ENCODE measurements around the gene NSMCE3. TPM values are rescaled to one million over a fixed set of nuclear protein-coding genes. Genes with fewer than 3 reads are reported as not detected.

Gene NSMCE3
- total RNA-seq, 1 donor from 2014 or later: 9.2 TPM

DNA sequence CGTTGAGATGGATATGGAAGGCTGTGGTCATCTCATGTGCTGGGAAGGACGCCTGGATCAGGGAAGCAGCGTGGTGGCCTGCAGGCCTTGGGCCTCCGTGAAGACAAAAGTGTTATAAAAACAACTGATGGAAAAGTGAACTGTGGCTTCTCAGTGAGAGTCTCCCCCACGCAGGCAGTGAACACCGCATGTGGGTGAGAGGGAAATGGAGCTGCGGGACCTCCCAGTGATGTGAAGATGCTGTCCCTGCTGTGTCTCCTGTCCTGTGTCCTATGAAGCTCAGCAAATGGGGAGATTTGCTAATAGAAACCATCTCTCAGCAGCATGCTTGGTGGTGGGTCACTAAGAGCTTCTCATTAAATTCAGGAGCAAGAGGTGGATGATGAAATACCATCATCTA lies 25.1 kb downstream of the NSMCE3 start:
- H3K27me3 Mint-ChIP-seq (ENCODE audit: low read depth): no peaks in the 10 kb centered on the region
- TF ChIP-seq, protein P1, sequence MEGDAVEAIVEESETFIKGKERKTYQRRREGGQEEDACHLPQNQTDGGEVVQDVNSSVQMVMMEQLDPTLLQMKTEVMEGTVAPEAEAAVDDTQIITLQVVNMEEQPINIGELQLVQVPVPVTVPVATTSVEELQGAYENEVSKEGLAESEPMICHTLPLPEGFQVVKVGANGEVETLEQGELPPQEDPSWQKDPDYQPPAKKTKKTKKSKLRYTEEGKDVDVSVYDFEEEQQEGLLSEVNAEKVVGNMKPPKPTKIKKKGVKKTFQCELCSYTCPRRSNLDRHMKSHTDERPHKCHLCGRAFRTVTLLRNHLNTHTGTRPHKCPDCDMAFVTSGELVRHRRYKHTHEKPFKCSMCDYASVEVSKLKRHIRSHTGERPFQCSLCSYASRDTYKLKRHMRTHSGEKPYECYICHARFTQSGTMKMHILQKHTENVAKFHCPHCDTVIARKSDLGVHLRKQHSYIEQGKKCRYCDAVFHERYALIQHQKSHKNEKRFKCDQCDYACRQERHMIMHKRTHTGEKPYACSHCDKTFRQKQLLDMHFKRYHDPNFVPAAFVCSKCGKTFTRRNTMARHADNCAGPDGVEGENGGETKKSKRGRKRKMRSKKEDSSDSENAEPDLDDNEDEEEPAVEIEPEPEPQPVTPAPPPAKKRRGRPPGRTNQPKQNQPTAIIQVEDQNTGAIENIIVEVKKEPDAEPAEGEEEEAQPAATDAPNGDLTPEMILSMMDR (IDR thresholded peaks at IDR 0.05): no peak
- H3K4me1 Mint-ChIP-seq (ENCODE audit: low read depth): no peaks in the 10 kb centered on the region
- peaks cover under 1% of the 10 kb centered on the region for H3K36me3 Mint-ChIP-seq (ENCODE audit: low read depth)
- DNase-seq (ENCODE audit: low spot score): no peak
- H3K27ac Mint-ChIP-seq (ENCODE audit: unreplicated experiment): no peak overlapping the region
- H3K4me3 Mint-ChIP-seq (ENCODE audit: unreplicated experiment): no peak overlapping the region
- H3K9me3 Mint-ChIP-seq (ENCODE audit: low read depth): peaks cover under 1% of the 10 kb centered on the region

DNA sequence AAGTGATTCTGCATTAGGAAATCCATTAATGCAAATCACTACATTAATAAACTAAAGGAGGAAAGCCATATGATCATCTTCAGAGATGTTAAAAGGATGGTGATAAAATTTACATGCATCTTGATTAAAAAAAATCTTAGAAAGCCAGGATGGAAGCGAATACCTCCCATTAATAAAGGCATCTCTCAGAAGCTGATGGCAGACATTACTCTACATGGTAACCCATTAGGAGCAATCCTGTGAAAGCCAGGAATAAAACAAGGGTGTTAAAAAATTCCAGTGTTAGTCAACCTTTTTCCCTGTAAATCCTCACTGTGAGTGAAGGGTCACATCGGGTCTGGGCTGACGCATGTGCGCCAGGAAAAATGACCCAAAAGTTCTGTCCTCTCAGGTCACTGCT lies 25.5 kb downstream of the NSMCE3 start:
- Mint-ChIP-seq H3K9me3 (ENCODE audit: low read depth) (no peaks in the 10 kb centered on the region), H3K36me3 (ENCODE audit: low read depth) (no peaks in the 10 kb centered on the region), H3K27me3 (ENCODE audit: low read depth) (no peaks in the 10 kb centered on the region), H3K4me1 (ENCODE audit: low read depth) (no peaks in the 10 kb centered on the region), H3K27ac (ENCODE audit: unreplicated experiment) (no peak overlapping the region), H3K4me3 (ENCODE audit: unreplicated experiment) (no peak overlapping the region)
- no peak for DNase-seq (ENCODE audit: low spot score)
- TF ChIP-seq, protein P1 (IDR thresholded peaks at IDR 0.05): no peak

DNA sequence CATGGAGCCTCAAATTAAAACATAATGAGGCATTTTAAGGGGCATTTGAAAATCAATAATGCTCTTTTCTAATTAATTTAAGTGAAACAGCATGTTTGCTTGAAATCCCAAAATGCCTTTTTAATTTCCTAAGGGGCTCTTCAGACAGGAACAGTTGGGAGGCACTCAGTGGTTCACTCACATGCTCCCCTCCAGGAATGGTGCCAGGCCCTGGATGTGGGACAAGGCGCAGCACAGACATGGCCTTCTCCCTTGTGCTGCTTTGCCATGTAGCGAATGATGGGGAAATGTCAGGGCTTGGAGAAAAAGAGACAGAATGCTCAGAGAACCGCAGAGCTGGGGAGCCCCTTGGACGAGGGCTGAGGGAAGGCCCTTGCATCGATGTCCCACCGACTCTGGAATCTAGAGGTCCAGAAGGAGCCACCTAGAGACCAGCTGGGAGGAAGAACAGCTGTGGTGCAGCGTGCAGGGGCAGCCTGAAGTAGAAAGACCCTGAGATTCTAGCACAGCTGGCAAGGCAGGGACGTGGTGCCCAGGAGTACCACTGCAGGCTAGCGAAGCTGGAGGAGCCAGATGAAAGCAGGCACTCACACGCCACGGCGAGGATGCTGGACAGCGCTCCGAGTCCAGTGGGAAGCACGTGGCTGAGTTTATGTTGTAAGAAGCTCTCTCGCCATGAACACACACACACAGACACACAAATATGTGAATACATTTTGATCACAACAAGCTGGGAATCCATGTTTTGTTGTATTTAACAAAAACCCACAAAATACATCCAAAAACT lies 27.0 kb downstream of the NSMCE3 start:
- no peaks in the 10 kb centered on the region for H3K4me1 Mint-ChIP-seq (ENCODE audit: low read depth)
- H3K27ac Mint-ChIP-seq (ENCODE audit: unreplicated experiment): no peak overlapping the region
- no peaks in the 10 kb centered on the region for H3K36me3 Mint-ChIP-seq (ENCODE audit: low read depth)
- H3K27me3 Mint-ChIP-seq (ENCODE audit: low read depth): no peaks in the 10 kb centered on the region
- TF ChIP-seq, protein P1 (IDR thresholded peaks at IDR 0.05): no peak
- H3K4me3 Mint-ChIP-seq (ENCODE audit: unreplicated experiment): no peak overlapping the region
- no peak for DNase-seq (ENCODE audit: low spot score)
- H3K9me3 Mint-ChIP-seq (ENCODE audit: low read depth): no peaks in the 10 kb centered on the region

DNA sequence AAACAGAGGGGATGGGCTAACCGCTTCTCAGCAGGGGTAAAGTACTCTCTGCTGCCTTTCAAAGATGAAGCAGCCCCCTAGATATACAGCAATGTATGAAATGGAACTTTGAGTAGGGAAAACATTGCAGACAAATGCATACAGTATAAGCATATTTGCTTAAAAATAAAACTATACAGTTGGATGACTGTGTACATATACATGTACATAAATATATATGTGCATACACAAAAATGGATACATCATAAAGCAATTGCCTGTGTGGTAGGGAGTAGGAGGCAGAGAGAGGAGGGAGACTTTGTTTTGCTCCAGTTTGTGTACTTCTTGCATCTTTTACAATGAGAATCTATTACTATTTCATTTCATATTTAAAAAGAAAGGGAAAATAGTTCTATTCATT lies 28.4 kb downstream of the NSMCE3 start:
- Mint-ChIP-seq H3K4me3 (ENCODE audit: unreplicated experiment) (no peak overlapping the region), H3K27ac (ENCODE audit: unreplicated experiment) (no peak overlapping the region), H3K27me3 (ENCODE audit: low read depth) (peaks cover 7% of the 10 kb centered on the region), H3K36me3 (ENCODE audit: low read depth) (peaks cover under 1% of the 10 kb centered on the region), H3K4me1 (ENCODE audit: low read depth) (no peaks in the 10 kb centered on the region), H3K9me3 (ENCODE audit: low read depth) (peaks cover under 1% of the 10 kb centered on the region)
- no peak for DNase-seq (ENCODE audit: low spot score)
- TF ChIP-seq, protein P1 (IDR thresholded peaks at IDR 0.05): no peak

DNA sequence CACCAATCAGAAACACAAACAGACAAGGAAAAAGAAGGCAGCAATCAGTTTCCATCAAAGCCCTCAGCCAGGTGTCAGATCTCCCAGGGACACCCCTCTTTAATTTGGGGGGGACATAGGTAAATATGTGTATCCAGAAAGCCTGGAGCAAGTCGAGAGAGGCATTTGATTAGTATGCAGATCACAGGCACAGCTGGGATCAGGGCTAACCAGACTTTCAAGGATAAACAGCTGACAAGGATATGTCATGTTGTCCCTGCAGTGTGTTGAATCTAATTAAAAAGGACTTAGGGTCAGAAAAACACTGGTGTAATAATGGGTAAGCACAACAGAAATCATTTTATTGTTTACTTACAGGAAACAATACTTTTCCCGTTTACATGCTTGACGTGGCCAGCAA lies 30.2 kb downstream of the NSMCE3 start:
- Mint-ChIP-seq H3K27ac (ENCODE audit: unreplicated experiment) (no peak overlapping the region), H3K4me3 (ENCODE audit: unreplicated experiment) (no peak overlapping the region), H3K27me3 (ENCODE audit: low read depth) (peaks cover 10% of the 10 kb centered on the region), H3K9me3 (ENCODE audit: low read depth) (peaks cover 14% of the 10 kb centered on the region), H3K36me3 (ENCODE audit: low read depth) (peaks cover 2% of the 10 kb centered on the region), H3K4me1 (ENCODE audit: low read depth) (no peaks in the 10 kb centered on the region)
- TF ChIP-seq, protein P1 (IDR thresholded peaks at IDR 0.05): no peak
- no peak for DNase-seq (ENCODE audit: low spot score)

Measured in chondrocyte (in vitro differentiated cells).